ENCODE data around the gene GSTM2. TPM values are rescaled to one million over a fixed set of nuclear protein-coding genes. Genes with fewer than 3 reads are reported as not detected.
A peak's percentile ranks its signal among the peaks of the same experiment; 100 is the strongest.

The GSTM2 gene
- total and polyA plus RNA-seq, 11 donors: 20.5 to 101 (median 62.3) TPM

DNA sequence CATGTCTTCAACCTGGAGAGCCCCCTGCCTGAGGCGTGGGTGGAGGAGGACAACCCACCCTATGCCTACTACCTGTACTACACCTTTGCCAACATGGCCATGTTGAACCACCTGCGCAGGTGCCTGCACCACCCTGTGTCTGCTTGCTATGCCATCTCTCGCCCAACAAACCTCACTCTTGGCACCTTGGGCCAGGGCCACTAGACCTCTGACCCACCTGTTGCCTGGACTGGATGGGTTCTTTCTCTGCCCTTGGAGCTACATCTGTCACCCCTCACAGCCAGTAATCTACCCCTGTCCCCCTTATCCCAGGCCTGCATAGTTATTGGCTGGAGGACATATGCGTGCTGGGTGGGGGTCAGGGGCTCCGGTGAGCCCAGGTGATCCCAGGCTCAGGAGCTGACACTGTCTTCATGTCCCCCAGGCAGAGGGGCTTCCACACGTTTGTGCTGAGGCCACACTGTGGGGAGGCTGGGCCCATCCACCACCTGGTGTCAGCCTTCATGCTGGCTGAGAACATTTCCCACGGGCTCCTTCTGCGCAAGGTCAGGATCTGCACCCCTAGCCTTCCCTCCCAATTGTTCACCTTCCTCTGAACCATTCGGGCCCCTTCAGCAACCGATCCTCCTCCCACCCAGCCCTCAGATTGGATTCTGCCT lies 38.4 kb upstream of the GSTM2 start:
- ATAC-seq: no peak
- H3K27me3 ChIP-seq: no peaks in the 10 kb centered on the region
- H3K27ac ChIP-seq: no peak overlapping the region
- no peaks in the 10 kb centered on the region for H3K9me3 ChIP-seq
- H3K4me1 ChIP-seq: peaks cover 0 to 22% (median 3%) of the 10 kb centered on the region in 12 donors
- 89 to 95% (median 93%) methylated on average over 7 to 10 of the region's 10 CpGs for WGBS, 4 donors
- no peak overlapping the region for H3K4me3 ChIP-seq
- peak in 1 of 5 donors; percentile 47 for DNase-seq
- no peak for TF ChIP-seq POLR2A (IDR thresholded peaks at IDR 0.05)
- TF ChIP-seq, protein P1, sequence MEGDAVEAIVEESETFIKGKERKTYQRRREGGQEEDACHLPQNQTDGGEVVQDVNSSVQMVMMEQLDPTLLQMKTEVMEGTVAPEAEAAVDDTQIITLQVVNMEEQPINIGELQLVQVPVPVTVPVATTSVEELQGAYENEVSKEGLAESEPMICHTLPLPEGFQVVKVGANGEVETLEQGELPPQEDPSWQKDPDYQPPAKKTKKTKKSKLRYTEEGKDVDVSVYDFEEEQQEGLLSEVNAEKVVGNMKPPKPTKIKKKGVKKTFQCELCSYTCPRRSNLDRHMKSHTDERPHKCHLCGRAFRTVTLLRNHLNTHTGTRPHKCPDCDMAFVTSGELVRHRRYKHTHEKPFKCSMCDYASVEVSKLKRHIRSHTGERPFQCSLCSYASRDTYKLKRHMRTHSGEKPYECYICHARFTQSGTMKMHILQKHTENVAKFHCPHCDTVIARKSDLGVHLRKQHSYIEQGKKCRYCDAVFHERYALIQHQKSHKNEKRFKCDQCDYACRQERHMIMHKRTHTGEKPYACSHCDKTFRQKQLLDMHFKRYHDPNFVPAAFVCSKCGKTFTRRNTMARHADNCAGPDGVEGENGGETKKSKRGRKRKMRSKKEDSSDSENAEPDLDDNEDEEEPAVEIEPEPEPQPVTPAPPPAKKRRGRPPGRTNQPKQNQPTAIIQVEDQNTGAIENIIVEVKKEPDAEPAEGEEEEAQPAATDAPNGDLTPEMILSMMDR (IDR thresholded peaks at IDR 0.05): no peak
- H3K36me3 ChIP-seq: peaks cover 0 to 63% (median 42%) of the 10 kb centered on the region in 9 donors
- intact Hi-C loops (cut with DNase I): loop anchor here in 6 of 10 donors (2.0 to 5.0 kb wide), 3 partner anchors 82 to 85 kb away; partner anchors contain the start of gene GNAI3 (in 4 of the 6)

DNA sequence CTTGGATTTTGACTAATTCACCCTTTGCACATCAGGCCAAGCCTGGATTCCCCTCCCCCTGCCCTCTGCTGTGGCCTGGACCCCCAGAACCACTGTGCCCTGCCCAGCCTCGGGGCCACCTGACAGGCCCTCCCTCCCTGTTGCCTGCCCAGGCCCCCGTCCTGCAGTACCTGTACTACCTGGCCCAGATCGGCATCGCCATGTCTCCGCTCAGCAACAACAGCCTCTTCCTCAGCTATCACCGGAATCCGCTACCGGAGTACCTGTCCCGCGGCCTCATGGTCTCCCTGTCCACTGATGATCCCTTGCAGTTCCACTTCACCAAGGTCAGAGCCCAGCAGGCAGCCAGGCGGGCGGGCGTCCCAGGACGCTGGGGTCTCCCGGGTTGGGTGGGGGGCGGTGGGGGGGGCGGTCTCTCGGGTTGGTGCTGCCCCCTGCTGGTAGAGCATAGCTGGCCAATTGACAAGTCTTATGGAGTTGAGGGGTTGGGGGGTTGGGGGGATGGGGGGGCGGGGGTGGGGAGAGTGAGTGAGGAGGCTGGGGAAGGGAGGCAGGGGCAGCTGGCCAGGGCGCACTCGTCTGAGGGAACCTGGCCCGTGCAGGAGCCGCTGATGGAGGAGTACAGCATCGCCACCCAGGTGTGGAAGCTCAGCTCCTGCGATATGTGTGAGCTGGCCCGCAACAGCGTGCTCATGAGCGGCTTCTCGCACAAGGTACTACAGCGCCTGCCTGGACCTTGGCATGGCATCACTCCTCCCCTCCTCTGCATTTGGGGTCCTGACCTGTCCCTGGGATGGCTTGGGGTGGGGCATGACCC lies 37.6 kb upstream of the GSTM2 start:
- H3K27me3 ChIP-seq: no peaks in the 10 kb centered on the region
- H3K9me3 ChIP-seq: no peaks in the 10 kb centered on the region
- intact Hi-C loops (cut with DNase I): loop anchor here in 2 of 10 donors (5.0 kb wide), 1 partner anchor 83 kb away; the partner anchor contains the start of gene GNAI3 (in 2 of the 2)
- 81 to 91% (median 84%) methylated on average over 20 to 30 of the region's 30 CpGs for WGBS, 4 donors
- DNase-seq: peak in 1 of 5 donors; percentile 43
- H3K27ac ChIP-seq: no peak overlapping the region
- no peak overlapping the region for H3K4me3 ChIP-seq
- no peak for ATAC-seq
- TF ChIP-seq, protein P1 (IDR thresholded peaks at IDR 0.05): peak in 10 of 12 donors; percentile 15 to 43 (median 34)
- no peak for TF ChIP-seq POLR2A (IDR thresholded peaks at IDR 0.05)
- peaks cover 0 to 15% (median 0%) of the 10 kb centered on the region in 12 donors for H3K4me1 ChIP-seq
- peaks cover 0 to 63% (median 42%) of the 10 kb centered on the region in 9 donors for H3K36me3 ChIP-seq

DNA sequence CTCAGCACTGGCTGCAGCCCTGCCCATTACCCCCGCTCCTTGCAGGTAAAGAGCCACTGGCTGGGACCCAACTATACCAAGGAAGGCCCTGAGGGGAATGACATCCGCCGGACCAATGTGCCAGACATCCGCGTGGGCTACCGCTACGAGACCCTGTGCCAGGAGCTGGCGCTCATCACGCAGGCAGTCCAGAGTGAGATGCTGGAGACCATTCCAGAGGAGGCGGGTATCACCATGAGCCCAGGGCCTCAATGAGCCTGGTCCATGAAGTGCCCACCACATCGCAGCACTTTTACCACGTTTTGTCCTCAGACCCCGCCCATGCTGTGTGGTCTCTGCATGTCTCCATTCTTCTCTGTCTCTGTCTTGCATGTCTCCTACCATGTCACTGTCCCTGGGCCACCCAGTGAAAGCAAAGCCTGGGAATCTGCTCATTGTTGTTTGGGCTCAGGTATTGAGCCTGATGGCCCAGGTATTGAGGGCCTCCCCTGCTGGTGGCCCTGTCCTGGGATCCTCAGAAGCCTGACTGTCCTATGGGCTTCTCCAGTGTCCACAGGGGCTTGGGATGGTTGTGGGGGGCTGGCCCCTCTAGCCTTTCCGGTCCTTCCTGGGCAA lies 36.9 kb upstream of the GSTM2 start:
- Histone ChIP-seq H3K27me3 (no peaks in the 10 kb centered on the region), H3K4me3 (no peak overlapping the region), H3K9me3 (no peaks in the 10 kb centered on the region), H3K4me1 (peaks cover 0 to 14% (median 3%) of the 10 kb centered on the region in 12 donors), H3K27ac (no peak overlapping the region), H3K36me3 (peaks cover 0 to 60% (median 42%) of the 10 kb centered on the region in 9 donors)
- intact Hi-C loops (cut with DNase I): loop anchor here in 2 of 10 donors (5.0 kb wide), 1 partner anchor 84 kb away; the partner anchor contains the start of gene GNAI3 (in 2 of the 2)
- DNase-seq (no peak), ATAC-seq (no peak)
- TF ChIP-seq, protein P1 (IDR thresholded peaks at IDR 0.05): no peak
- no peak for TF ChIP-seq POLR2A (IDR thresholded peaks at IDR 0.05)
- 94 to 100% (median 96%) methylated on average over 3 to 14 of the region's 14 CpGs for WGBS, 4 donors

Measured in heart left ventricle (tissue), 16 donors.